Measurements from ENCODE around the gene ARHGAP26. TPM values are rescaled to one million over a fixed set of nuclear protein-coding genes. Genes with fewer than 3 reads are reported as not detected.

The ARHGAP26 gene
- total RNA-seq, 1 experiment from 2014 or later: 79.8 TPM

GRCh38 chr5:142860270-142860669 is 90.1 kb downstream of the ARHGAP26 start:
- CTCF ChIA-PET: no interaction called here

GRCh38 chr5:142861011-142861410 is 90.8 kb downstream of the ARHGAP26 start:
- Mint-ChIP-seq H3K9me3 (ENCODE audit: unreplicated experiment) (no peaks in the 10 kb centered on the region), H3K4me1 (ENCODE audit: low read depth, unreplicated experiment) (peaks cover 43% of the 10 kb centered on the region), H3K4me3 (ENCODE audit: unreplicated experiment) (no peak overlapping the region), H3K27ac (ENCODE audit: unreplicated experiment) (no peak overlapping the region), H3K36me3 (ENCODE audit: insufficient read depth, unreplicated experiment) (peaks cover 5% of the 10 kb centered on the region), H3K27me3 (ENCODE audit: insufficient read depth, unreplicated experiment) (no peaks in the 10 kb centered on the region)
- TF ChIP-seq CTCF (IDR thresholded peaks at IDR 0.05; ENCODE audit: insufficient read depth in 1 of 2, low read depth in 1 of 2, low read length in 1 of 2, severe bottlenecking in 1 of 2, unreplicated experiment in 1 of 2): no peak
- BruUV-seq (replicated peaks): no TSS peak
- Histone ChIP-seq H3K36me3 (ENCODE audit: control insufficient read depth, insufficient read depth, low read length) (no peaks in the 10 kb centered on the region), H3K4me1 (peaks cover 34% of the 10 kb centered on the region), H3K27me3 (replicated peaks; ENCODE audit: control insufficient read depth, insufficient read depth, low read length) (no peaks in the 10 kb centered on the region), H3K4me3 (ENCODE audit: low read depth, low read length) (no peak overlapping the region), H3K9me3 (no peaks in the 10 kb centered on the region)
- intact Hi-C loops (cut with micrococcal nuclease; ENCODE audit: unreplicated experiment): no loop called here
- POLR2A ChIA-PET: no interaction called here
- CTCF ChIA-PET: no interaction called here
- no peak for DNase-seq

More at GRCh38 chr5:142860270-142860669, 90.1 kb downstream of the ARHGAP26 start:
- Histone ChIP-seq H3K27me3 (replicated peaks; ENCODE audit: control insufficient read depth, insufficient read depth, low read length) (no peaks in the 10 kb centered on the region), H3K9me3 (no peaks in the 10 kb centered on the region), H3K4me1 (peaks cover 28% of the 10 kb centered on the region), H3K36me3 (ENCODE audit: control insufficient read depth, insufficient read depth, low read length) (no peaks in the 10 kb centered on the region), H3K4me3 (ENCODE audit: low read depth, low read length) (no peak overlapping the region)
- no peaks in the 10 kb centered on the region for H3K9me3 Mint-ChIP-seq (ENCODE audit: unreplicated experiment)
- BruUV-seq (replicated peaks): no TSS peak
- H3K4me3 Mint-ChIP-seq (ENCODE audit: unreplicated experiment): no peak overlapping the region
- intact Hi-C loops (cut with micrococcal nuclease; ENCODE audit: unreplicated experiment): no loop called here
- no peak overlapping the region for H3K27ac Mint-ChIP-seq (ENCODE audit: unreplicated experiment)
- no peak for TF ChIP-seq CTCF (IDR thresholded peaks at IDR 0.05; ENCODE audit: insufficient read depth in 1 of 2, low read depth in 1 of 2, low read length in 1 of 2, severe bottlenecking in 1 of 2, unreplicated experiment in 1 of 2)
- POLR2A ChIA-PET: no interaction called here
- peaks cover 43% of the 10 kb centered on the region for H3K4me1 Mint-ChIP-seq (ENCODE audit: low read depth, unreplicated experiment)
- no peak for DNase-seq
- H3K27me3 Mint-ChIP-seq (ENCODE audit: insufficient read depth, unreplicated experiment): no peaks in the 10 kb centered on the region
- peaks cover 5% of the 10 kb centered on the region for H3K36me3 Mint-ChIP-seq (ENCODE audit: insufficient read depth, unreplicated experiment)

- no peaks in the 10 kb centered on the region for H3K36me3 ChIP-seq (ENCODE audit: control insufficient read depth, insufficient read depth, low read length)
- H3K27ac Mint-ChIP-seq (ENCODE audit: unreplicated experiment): no peak overlapping the region
- no peak for DNase-seq
- H3K4me3 Mint-ChIP-seq (ENCODE audit: unreplicated experiment): no peak overlapping the region
- H3K9me3 ChIP-seq: no peaks in the 10 kb centered on the region
- no peak overlapping the region for H3K4me3 ChIP-seq (ENCODE audit: low read depth, low read length)
- POLR2A ChIA-PET: no interaction called here
- intact Hi-C loops (cut with micrococcal nuclease; ENCODE audit: unreplicated experiment): no loop called here
- TF ChIP-seq CTCF (IDR thresholded peaks at IDR 0.05; ENCODE audit: insufficient read depth in 1 of 2, low read depth in 1 of 2, low read length in 1 of 2, severe bottlenecking in 1 of 2, unreplicated experiment in 1 of 2): no peak
- peaks cover 44% of the 10 kb centered on the region for H3K4me1 ChIP-seq
- H3K36me3 Mint-ChIP-seq (ENCODE audit: insufficient read depth, unreplicated experiment): peaks cover 14% of the 10 kb centered on the region
- peaks cover 52% of the 10 kb centered on the region for H3K4me1 Mint-ChIP-seq (ENCODE audit: low read depth, unreplicated experiment)
- BruUV-seq (replicated peaks): no TSS peak
- H3K27me3 ChIP-seq (replicated peaks; ENCODE audit: control insufficient read depth, insufficient read depth, low read length): no peaks in the 10 kb centered on the region
- H3K27me3 Mint-ChIP-seq (ENCODE audit: insufficient read depth, unreplicated experiment): no peaks in the 10 kb centered on the region
- H3K9me3 Mint-ChIP-seq (ENCODE audit: unreplicated experiment): no peaks in the 10 kb centered on the region
- CTCF ChIA-PET: interaction anchor here (0.7 kb wide), 1 partner anchor 92 kb away, joined by 4 read pairs; no protein-coding TSS in a partner anchor
Observed at GRCh38 chr5:142862594-142862993, 92.4 kb downstream of the ARHGAP26 start.
